GM12874 (cell line): ENCODE data around the gene HID1.

Experiments used
- CTCF ChIP-seq: IDR thresholded peaks from 2 replicates; pipeline ENCODE4 v1.5.1; 2011; ENCODE audit warnings: low read depth, mild to moderate bottlenecking, control low read depth, low read length, moderate library complexity; ENCODE audit not compliant: insufficient read depth

HID1 gene

GRCh38 chr17:74981318-74981978, 8.9 kb upstream of the HID1 start:
- TF ChIP-seq CTCF: no peak

- TF ChIP-seq CTCF: no peak
These were observed 7.0 kb upstream of the HID1 start for GRCh38 chr17:74979408-74980146.

GRCh38 chr17:74978240-74978639, 5.7 kb upstream of the HID1 start:
- TF ChIP-seq CTCF: no peak

- no peak for TF ChIP-seq CTCF
These were observed 5.2 kb upstream of the HID1 start for GRCh38 chr17:74977802-74978201.

GRCh38 chr17:74975943-74976342, 3.4 kb upstream of the HID1 start:
- TF ChIP-seq CTCF: no peak

GRCh38 chr17:74972973-74973328, 392 bp upstream of the HID1 start:
- TF ChIP-seq CTCF: no peak

GRCh38 chr17:74971842-74972106, 785 bp downstream of the HID1 start:
- no peak for TF ChIP-seq CTCF
